Measurements from ENCODE around the gene ALDH1A3.

DNA sequence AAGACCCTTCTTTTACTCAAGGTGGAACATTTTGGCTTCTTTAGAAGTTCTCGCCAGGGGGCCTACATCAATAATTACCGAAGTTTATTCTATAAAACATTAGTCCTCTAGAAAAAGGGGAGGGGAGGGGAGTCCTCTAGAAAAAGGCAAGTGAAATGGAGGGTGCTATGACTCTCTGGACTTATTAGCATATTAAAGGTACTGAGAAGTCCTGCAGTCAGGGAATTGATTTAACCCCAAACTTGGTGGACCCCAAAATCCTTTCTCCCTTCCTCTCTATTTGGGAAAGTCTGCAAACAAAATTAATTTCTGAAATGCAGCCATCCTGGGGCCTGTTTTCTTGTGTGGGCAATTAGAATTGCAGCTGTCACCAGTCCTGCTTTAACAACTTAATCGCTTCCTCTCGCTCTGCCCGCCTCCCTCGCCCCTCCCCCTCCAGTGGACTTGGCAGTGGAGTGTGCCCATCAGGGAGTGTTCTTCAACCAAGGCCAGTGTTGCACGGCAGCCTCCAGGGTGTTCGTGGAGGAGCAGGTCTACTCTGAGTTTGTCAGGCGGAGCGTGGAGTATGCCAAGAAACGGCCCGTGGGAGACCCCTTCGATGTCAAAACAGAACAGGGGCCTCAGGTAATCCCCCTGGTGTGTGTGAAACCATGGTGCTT, 20.6 kb downstream of the ALDH1A3 start:
- TF ChIP-seq, protein P1, sequence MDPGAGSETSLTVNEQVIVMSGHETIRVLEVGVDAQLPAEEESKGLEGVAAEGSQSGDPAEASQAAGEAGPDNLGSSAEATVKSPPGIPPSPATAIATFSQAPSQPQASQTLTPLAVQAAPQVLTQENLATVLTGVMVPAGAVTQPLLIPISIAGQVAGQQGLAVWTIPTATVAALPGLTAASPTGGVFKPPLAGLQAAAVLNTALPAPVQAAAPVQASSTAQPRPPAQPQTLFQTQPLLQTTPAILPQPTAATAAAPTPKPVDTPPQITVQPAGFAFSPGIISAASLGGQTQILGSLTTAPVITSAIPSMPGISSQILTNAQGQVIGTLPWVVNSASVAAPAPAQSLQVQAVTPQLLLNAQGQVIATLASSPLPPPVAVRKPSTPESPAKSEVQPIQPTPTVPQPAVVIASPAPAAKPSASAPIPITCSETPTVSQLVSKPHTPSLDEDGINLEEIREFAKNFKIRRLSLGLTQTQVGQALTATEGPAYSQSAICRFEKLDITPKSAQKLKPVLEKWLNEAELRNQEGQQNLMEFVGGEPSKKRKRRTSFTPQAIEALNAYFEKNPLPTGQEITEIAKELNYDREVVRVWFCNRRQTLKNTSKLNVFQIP (CRISPR knock-in tag; IDR thresholded peaks at IDR 0.05; ENCODE audit: borderline replicate concordance, low read depth) = no peak
- TF ChIP-seq ZNF8 (CRISPR knock-in tag; IDR thresholded peaks at IDR 0.05) = no peak
- TF ChIP-seq ZFP3 (CRISPR knock-in tag; IDR thresholded peaks at IDR 0.05) = no peak
- TF ChIP-seq, protein P2, sequence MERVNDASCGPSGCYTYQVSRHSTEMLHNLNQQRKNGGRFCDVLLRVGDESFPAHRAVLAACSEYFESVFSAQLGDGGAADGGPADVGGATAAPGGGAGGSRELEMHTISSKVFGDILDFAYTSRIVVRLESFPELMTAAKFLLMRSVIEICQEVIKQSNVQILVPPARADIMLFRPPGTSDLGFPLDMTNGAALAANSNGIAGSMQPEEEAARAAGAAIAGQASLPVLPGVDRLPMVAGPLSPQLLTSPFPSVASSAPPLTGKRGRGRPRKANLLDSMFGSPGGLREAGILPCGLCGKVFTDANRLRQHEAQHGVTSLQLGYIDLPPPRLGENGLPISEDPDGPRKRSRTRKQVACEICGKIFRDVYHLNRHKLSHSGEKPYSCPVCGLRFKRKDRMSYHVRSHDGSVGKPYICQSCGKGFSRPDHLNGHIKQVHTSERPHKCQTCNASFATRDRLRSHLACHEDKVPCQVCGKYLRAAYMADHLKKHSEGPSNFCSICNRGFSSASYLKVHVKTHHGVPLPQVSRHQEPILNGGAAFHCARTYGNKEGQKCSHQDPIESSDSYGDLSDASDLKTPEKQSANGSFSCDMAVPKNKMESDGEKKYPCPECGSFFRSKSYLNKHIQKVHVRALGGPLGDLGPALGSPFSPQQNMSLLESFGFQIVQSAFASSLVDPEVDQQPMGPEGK (CRISPR knock-in tag; IDR thresholded peaks at IDR 0.05; ENCODE audit: borderline replicate concordance) = no peak
- TF ChIP-seq ZFP30 (CRISPR knock-in tag; IDR thresholded peaks at IDR 0.05) = no peak
